A549 (cell line): ENCODE data around the gene RAB1B. TPM values are rescaled to one million over a fixed set of nuclear protein-coding genes. Genes with fewer than 3 reads are reported as not detected.

Experiments used
- ATAC-seq, 2 experiments: fragments of 200-7000 bp in 1 of 2; fragments of >200 bp in 1 of 2; cut with Nextera tagmentation in 1 of 2; cut with Tn5 transposase in 1 of 2; 3 replicates each; pipeline versions ENCODE4 v1.8.0 to v1.9.1; 2018 to 2020; ENCODE audit warnings: mild to moderate bottlenecking in 1 of 2, moderate library complexity in 1 of 2
- CTCF ChIA-PET: fragments of 300-600 bp; sonication (Branson Sonifier 250); formaldehyde crosslinking; extraction: SDS; loops from one replicate; lab custom pipeline; 2021; ENCODE audit warnings: antibody characterized with exemption, inconsistent platforms; lab: Yijun Ruan, JAX
- POLR2A ChIA-PET: fragments of 350-600 bp; formaldehyde crosslinking; extraction: SDS; loops from one replicate; lab custom pipeline; 2021; ENCODE audit warnings: antibody characterized with exemption, inconsistent platforms; lab: Yijun Ruan, JAX
- DNase-seq, 2 experiments: peaks; one replicate each; pipeline versions ENCODE4 v3.0.0 to v3.0.0-alpha.2; 2011 to 2016; ENCODE audit warnings: low read depth in 1 of 2, low spot score in 1 of 2
- FAIRE-seq: peaks from 2 replicates; lab custom pipeline; 2011; peaks lifted over from hg19 to GRCh38; lab: Jason Lieb, UNC
- H3K27ac ChIP-seq, 2 experiments: fragments of >200 bp; sonication (Bioruptor Twin); formaldehyde crosslinking; 3 replicates each; pipeline ENCODE4 v1.5.1; 2016 to 2017
- H3K4me1 ChIP-seq: fragments of >200 bp; sonication (Bioruptor Twin); formaldehyde crosslinking; 3 replicates; pipeline ENCODE4 v1.6.1; 2016
- H3K4me2 ChIP-seq: fragments of >200 bp; sonication (Bioruptor Twin); formaldehyde crosslinking; 3 replicates; pipeline ENCODE4 v1.6.1; 2016
- H3K4me3 ChIP-seq: fragments of >200 bp; sonication (Bioruptor Twin); formaldehyde crosslinking; 3 replicates; pipeline ENCODE4 v1.5.1; 2016
- H3K9me3 ChIP-seq: fragments of >200 bp; sonication (Bioruptor Twin); formaldehyde crosslinking; 3 replicates; pipeline ENCODE4 v1.6.1; 2016
- ATOH8 ChIP-seq: fragments of 250-450 bp; sonication (Bioruptor Pico); IDR thresholded peaks from 2 replicates; pipeline ENCODE4 v1.5.0; 2020; ENCODE audit warnings: low read depth, mild to moderate bottlenecking, moderate library complexity
- CBX8 ChIP-seq: fragments of 200-600 bp; sonication (generic); IDR thresholded peaks from 2 replicates; pipeline ENCODE4 v1.6.1; 2016
- CHD4 ChIP-seq: fragments of 200-600 bp; sonication (generic); IDR thresholded peaks from 2 replicates; pipeline ENCODE4 v1.6.1; 2016; ENCODE audit warnings: antibody characterized with exemption, mild to moderate bottlenecking, borderline replicate concordance
- EHF ChIP-seq: fragments of 250-450 bp; sonication (Bioruptor Pico); IDR thresholded peaks from 2 replicates; pipeline ENCODE4 v1.5.0; 2020; ENCODE audit warnings: mild to moderate bottlenecking
- ELK1 ChIP-seq: fragments of 150-350 bp; IDR thresholded peaks from 2 replicates; pipeline ENCODE4 v1.6.1; 2014; ENCODE audit warnings: low read depth, mild to moderate bottlenecking, low read length
- EP300 ChIP-seq, 2 experiments: fragments of >200 bp; sonication (Bioruptor Twin); formaldehyde crosslinking; IDR thresholded peaks; 2 replicates in 1 of 2; 3 replicates in 1 of 2; pipeline ENCODE4 v1.6.1; 2016 to 2017
- GATA3 ChIP-seq: IDR thresholded peaks from 2 replicates; pipeline ENCODE4 v1.6.1; 2012; ENCODE audit warnings: borderline replicate concordance
- HES2 ChIP-seq: fragments of >200 bp; sonication (Bioruptor Twin); formaldehyde crosslinking; IDR thresholded peaks from 2 replicates; pipeline ENCODE4 v1.6.1; 2016
- HOXB13 ChIP-seq: fragments of 250-450 bp; sonication (Bioruptor Pico); IDR thresholded peaks from 2 replicates; pipeline ENCODE4 v1.5.0; 2020; ENCODE audit warnings: low read depth, mild to moderate bottlenecking, moderate library complexity
- JUN ChIP-seq, 2 experiments: fragments of >200 bp; sonication (Bioruptor Twin); formaldehyde crosslinking; IDR thresholded peaks; 2 replicates in 1 of 2; 3 replicates in 1 of 2; pipeline ENCODE4 v1.6.1; 2016 to 2017
- MAFK ChIP-seq: fragments of 450-650 bp; IDR thresholded peaks from 2 replicates; pipeline ENCODE4 v1.6.1; 2014; ENCODE audit not compliant: partially characterized antibody
- NFE2L2 ChIP-seq: fragments of 150-350 bp; conservative IDR thresholded peaks from 2 replicates; pipeline ENCODE4 v1.6.1; 2014; ENCODE audit warnings: low read length
- NR3C1 ChIP-seq: fragments of >200 bp; sonication (Bioruptor Twin); formaldehyde crosslinking; IDR thresholded peaks from 3 replicates; pipeline ENCODE4 v1.6.1; 2017
- PBX3 ChIP-seq: IDR thresholded peaks from 2 replicates; pipeline ENCODE4 v1.6.1; 2012
- RARB ChIP-seq: fragments of 250-450 bp; sonication (Bioruptor Pico); IDR thresholded peaks from 2 replicates; pipeline ENCODE4 v1.8.0; 2021; ENCODE audit warnings: mild to moderate bottlenecking, moderate library complexity
- RCOR1 ChIP-seq: fragments of 150-350 bp; IDR thresholded peaks from 2 replicates; pipeline ENCODE4 v1.6.1; 2014; ENCODE audit warnings: antibody characterized with exemption, low read length, low read depth
- RNF2 ChIP-seq: fragments of 200-600 bp; sonication (generic); IDR thresholded peaks from 2 replicates; pipeline ENCODE4 v1.6.1; 2016; ENCODE audit warnings: low read depth, mild to moderate bottlenecking, antibody characterized with exemption, moderate library complexity, borderline replicate concordance
- SREBF2 ChIP-seq: fragments of 450-650 bp; IDR thresholded peaks from 2 replicates; pipeline ENCODE4 v1.6.1; 2014; ENCODE audit warnings: mild to moderate bottlenecking, moderate library complexity
- TFCP2L1 ChIP-seq: fragments of 250-450 bp; sonication (Bioruptor Pico); IDR thresholded peaks from 2 replicates; pipeline ENCODE4 v1.5.0; 2021; ENCODE audit warnings: mild to moderate bottlenecking
- USF2 ChIP-seq: fragments of 450-650 bp; IDR thresholded peaks from 2 replicates; pipeline ENCODE4 v1.6.1; 2014; ENCODE audit warnings: antibody characterized with exemption
- ZNF302 ChIP-seq: fragments of 250-450 bp; sonication (Bioruptor Pico); IDR thresholded peaks from 2 replicates; pipeline ENCODE4 v1.9.0; 2021; ENCODE audit warnings: inconsistent platforms, mild to moderate bottlenecking, moderate library complexity
- WGBS: methylation state at CpG from one replicate; pipeline ENCODE4 v1.1.6; 2017; ENCODE audit errors: missing lambda C conversion rate; 5-methylcytosine and 5-hydroxymethylcytosine counted together
- polyA plus RNA-seq, 4 experiments: library from polyadenylated mRNA; depleted of rRNA in 3 of 4; stranded (reverse); fragments of >200 nt; fragmentation: RNase III in 1 of 4; extraction: RNeasy Plus Mini Kit Qiagen cat#74134 plus additional on column Dnase treatment in 1 of 4; gene quantifications; 2 replicates in 3 of 4; 3 replicates in 1 of 4; pipeline ENCODE4 v1.2.3, GENCODE V29; 2011 to 2017

The RAB1B gene
- polyA plus RNA-seq, 2 of the 4 experiments (the other 2 are of a cell fraction), result 87.8 to 147 TPM

GRCh38 chr11:66321606-66322005, 53.2 kb downstream of the RAB1B start (continued):
- no peak for TF ChIP-seq ATOH8 (CRISPR knock-in tag)
- no peak for TF ChIP-seq MAFK
- TF ChIP-seq CBX8, result no peak
- TF ChIP-seq ELK1, result no peak
- no peak for TF ChIP-seq NR3C1
- no peak for TF ChIP-seq HOXB13 (CRISPR knock-in tag)
- TF ChIP-seq USF2, result no peak
- no peak for TF ChIP-seq JUN (IDR thresholded peaks at IDR 0.05)
- no peak for TF ChIP-seq PBX3

- ATAC-seq (no peak), DNase-seq (no peak), FAIRE-seq (no peak)
- WGBS, result 89% methylated on average over 8 of the region's 11 CpGs
- no peaks in the 10 kb centered on the region for H3K9me3 ChIP-seq
- TF ChIP-seq ATOH8 (CRISPR knock-in tag) (no peak), RARB (CRISPR knock-in tag) (no peak), PBX3 (no peak), RNF2 (no peak), GATA3 (no peak), RCOR1 (no peak), EHF (CRISPR knock-in tag) (no peak), CHD4 (no peak), TFCP2L1 (no peak), ZNF302 (CRISPR knock-in tag) (no peak), SREBF2 (no peak), HES2 (no peak), EP300 (IDR thresholded peaks at IDR 0.05) (no peak), NFE2L2 (no peak)
- POLR2A ChIA-PET, result no interaction called here
- no peak overlapping the region for H3K4me2 ChIP-seq
- CTCF ChIA-PET, result interaction anchor here (1.4 to 2.0 kb wide), 3 partner anchors 10 to 66 kb away, joined by 4 to 12 read pairs (median 6); no protein-coding TSS in a partner anchor
- peaks cover 40% of the 10 kb centered on the region for H3K4me1 ChIP-seq
- no peak overlapping the region for H3K4me3 ChIP-seq
- no peak overlapping the region for H3K27ac ChIP-seq
These were observed 54.4 kb downstream of the RAB1B start for GRCh38 chr11:66322732-66323427.
